SK-N-SH treated with all-trans-retinoic acid at 6 μM for 48 hours (cell line): ENCODE results near the gene MRFAP1.

Source experiments
- ATAC-seq: fragments of 200-7000 bp; cut with Tn5 transposase; 3 replicates; pipeline ENCODE4 v1.9.1; 2020; ENCODE audit warnings: mild to moderate bottlenecking, moderate library complexity
- BACH2 ChIP-seq: fragments of 250-450 bp; sonication (Bioruptor Pico); IDR thresholded peaks from 2 replicates; pipeline ENCODE4 v1.9.0; 2021; ENCODE audit warnings: mild to moderate bottlenecking, borderline replicate concordance
- CREB5 ChIP-seq: fragments of 250-450 bp; sonication (Bioruptor Pico); IDR thresholded peaks from 2 replicates; pipeline ENCODE4 v1.5.1; 2020; ENCODE audit warnings: low read depth, mild to moderate bottlenecking, moderate library complexity
- CSDC2 ChIP-seq: fragments of 250-450 bp; sonication (Bioruptor Pico); IDR thresholded peaks from 2 replicates; pipeline ENCODE4 v1.5.0; 2020; ENCODE audit warnings: mild to moderate bottlenecking, moderate library complexity
- CSRNP3 ChIP-seq: fragments of 250-450 bp; sonication (Bioruptor Pico); IDR thresholded peaks from 2 replicates; pipeline ENCODE4 v1.5.1; 2021; ENCODE audit warnings: mild to moderate bottlenecking, moderate library complexity
- ESRRG ChIP-seq: fragments of 250-450 bp; sonication (Bioruptor Pico); IDR thresholded peaks from 2 replicates; pipeline ENCODE4 v1.6.1; 2021; ENCODE audit warnings: mild to moderate bottlenecking
- GLIS3 ChIP-seq: fragments of 250-450 bp; sonication (Bioruptor Pico); IDR thresholded peaks from 2 replicates; pipeline ENCODE4 v1.5.0; 2020; ENCODE audit warnings: mild to moderate bottlenecking, moderate library complexity
- ISL1 ChIP-seq: fragments of 250-450 bp; sonication (Bioruptor Pico); IDR thresholded peaks from 2 replicates; pipeline ENCODE4 v2.1.2; 2022; ENCODE audit warnings: mild to moderate bottlenecking, moderate library complexity
- OSR1 ChIP-seq: fragments of 250-450 bp; sonication (Bioruptor Pico); IDR thresholded peaks from 2 replicates; pipeline ENCODE4 v1.8.0; 2022; ENCODE audit warnings: moderate library complexity, mild to moderate bottlenecking, inconsistent platforms
- PATZ1 ChIP-seq: fragments of 250-450 bp; sonication (Bioruptor Pico); IDR thresholded peaks from 2 replicates; pipeline ENCODE4 v1.8.0; 2020; ENCODE audit warnings: mild to moderate bottlenecking, moderate library complexity, borderline replicate concordance
- POU6F1 ChIP-seq: fragments of 250-450 bp; sonication (Bioruptor Pico); IDR thresholded peaks from 2 replicates; pipeline ENCODE4 v1.8.0; 2021; ENCODE audit warnings: low read depth, mild to moderate bottlenecking, moderate library complexity, borderline replicate concordance
- RARB ChIP-seq: fragments of 250-450 bp; sonication (Bioruptor Pico); IDR thresholded peaks from 2 replicates; pipeline ENCODE4 v1.8.0; 2021; ENCODE audit warnings: mild to moderate bottlenecking, moderate library complexity
- SNAI2 ChIP-seq: fragments of 250-450 bp; sonication (Bioruptor Pico); IDR thresholded peaks from 2 replicates; pipeline ENCODE4 v1.5.0; 2020; ENCODE audit warnings: mild to moderate bottlenecking, moderate library complexity
- TCF4 ChIP-seq: fragments of 250-450 bp; sonication (Bioruptor Pico); IDR thresholded peaks from 2 replicates; pipeline ENCODE4 v1.8.0; 2021; ENCODE audit warnings: mild to moderate bottlenecking, moderate library complexity, borderline replicate concordance
- TOX ChIP-seq: fragments of 250-450 bp; sonication (Bioruptor Pico); IDR thresholded peaks from 2 replicates; pipeline ENCODE4 v1.8.0; 2021; ENCODE audit warnings: mild to moderate bottlenecking, moderate library complexity, borderline replicate concordance
- TSHZ2 ChIP-seq: fragments of 250-450 bp; sonication (Bioruptor Pico); IDR thresholded peaks from 2 replicates; pipeline ENCODE4 v1.5.0; 2020; ENCODE audit warnings: mild to moderate bottlenecking, moderate library complexity
- ZC3H10 ChIP-seq: fragments of 250-450 bp; sonication (Bioruptor Pico); IDR thresholded peaks from 2 replicates; pipeline ENCODE4 v1.5.1; 2021; ENCODE audit warnings: mild to moderate bottlenecking, moderate library complexity
- ZNF565 ChIP-seq: fragments of 450-650 bp; formaldehyde crosslinking; conservative IDR thresholded peaks from 2 replicates; pipeline ENCODE4 v1.5.0; 2020; ENCODE audit warnings: low read depth, mild to moderate bottlenecking, moderate library complexity
- ZNF70 ChIP-seq: fragments of 450-650 bp; formaldehyde crosslinking; IDR thresholded peaks from 2 replicates; pipeline ENCODE4 v1.5.0; 2020; ENCODE audit warnings: mild to moderate bottlenecking, moderate library complexity

Gene MRFAP1

GRCh38 chr4:6662591-6662990 is 22.1 kb downstream of the MRFAP1 start:
- TF ChIP-seq SNAI2 (CRISPR knock-in tag), result no peak
- no peak for TF ChIP-seq CREB5 (CRISPR knock-in tag)
- TF ChIP-seq TOX (CRISPR knock-in tag), result no peak
- TF ChIP-seq ISL1 (CRISPR knock-in tag), result no peak
- no peak for TF ChIP-seq ZNF565 (CRISPR knock-in tag)
- TF ChIP-seq BACH2, result no peak
- no peak for TF ChIP-seq RARB (CRISPR knock-in tag)
- no peak for TF ChIP-seq TCF4 (CRISPR knock-in tag)
- TF ChIP-seq CSRNP3 (CRISPR knock-in tag), result no peak
- no peak for ATAC-seq

- no peak for TF ChIP-seq CSRNP3 (CRISPR knock-in tag)
- no peak for TF ChIP-seq CSDC2 (CRISPR knock-in tag)
- TF ChIP-seq BACH2, result no peak
- TF ChIP-seq ESRRG (CRISPR knock-in tag), result no peak
- TF ChIP-seq OSR1 (CRISPR knock-in tag), result no peak
- ATAC-seq, result no peak
These were observed 23.3 kb downstream of the MRFAP1 start for GRCh38 chr4:6663596-6664393.

GRCh38 chr4:6665320-6665654 is 24.8 kb downstream of the MRFAP1 start:
- TF ChIP-seq CSDC2 (CRISPR knock-in tag) (no peak), TCF4 (CRISPR knock-in tag) (no peak), ZNF70 (no peak), ZNF565 (CRISPR knock-in tag) (no peak), CREB5 (CRISPR knock-in tag) (no peak), RARB (CRISPR knock-in tag) (no peak), OSR1 (CRISPR knock-in tag) (no peak)
- no peak for ATAC-seq

GRCh38 chr4:6668391-6668790 is 27.9 kb downstream of the MRFAP1 start:
- TF ChIP-seq ZNF70 (no peak), TSHZ2 (CRISPR knock-in tag) (no peak), GLIS3 (CRISPR knock-in tag) (no peak), TCF4 (CRISPR knock-in tag) (no peak), ZC3H10 (CRISPR knock-in tag) (no peak), PATZ1 (CRISPR knock-in tag) (no peak), BACH2 (no peak), CSDC2 (CRISPR knock-in tag) (no peak), ISL1 (CRISPR knock-in tag) (no peak), TOX (CRISPR knock-in tag) (no peak), SNAI2 (CRISPR knock-in tag) (no peak), POU6F1 (CRISPR knock-in tag) (no peak), RARB (CRISPR knock-in tag) (no peak), ESRRG (CRISPR knock-in tag) (no peak), ZNF565 (CRISPR knock-in tag) (no peak), CREB5 (CRISPR knock-in tag) (no peak)
- ATAC-seq, result no peak
